HepG2 (cell line): ENCODE data around the gene KIF1B. TPM values are rescaled to one million over a fixed set of nuclear protein-coding genes. Genes with fewer than 3 reads are reported as not detected.

Experiments used
- ARNTL ChIP-seq: sonication (generic); formaldehyde crosslinking; IDR thresholded peaks from 2 replicates; pipeline ENCODE4 v1.4.0; 2020; ENCODE audit warnings: mild to moderate bottlenecking, missing genetic modification reagents
- ATF2 ChIP-seq: sonication (generic); formaldehyde crosslinking; IDR thresholded peaks from 2 replicates; pipeline ENCODE4 v1.4.0; 2020; ENCODE audit warnings: missing genetic modification reagents
- CAMTA2 ChIP-seq: sonication (generic); formaldehyde crosslinking; IDR thresholded peaks from 2 replicates; pipeline ENCODE4 v1.4.0; 2020; ENCODE audit warnings: mild to moderate bottlenecking, missing genetic modification reagents, borderline replicate concordance
- HMGXB4 ChIP-seq, 2 experiments: sonication (generic) in 1 of 2; formaldehyde crosslinking in 1 of 2; IDR thresholded peaks; 2 replicates each; pipeline versions ENCODE4 v1.4.0 to v1.6.1; 2018 to 2020; ENCODE audit warnings: missing genetic modification reagents in 2 of 2, borderline replicate concordance in 1 of 2, low read depth in 1 of 2, mild to moderate bottlenecking in 1 of 2, missing biosample characterization in 1 of 2
- HNF4G ChIP-seq, 2 experiments: sonication (generic) in 1 of 2; formaldehyde crosslinking in 1 of 2; IDR thresholded peaks; 2 replicates each; pipeline versions ENCODE4 v1.4.0 to v1.6.1; 2011 to 2020; ENCODE audit warnings: borderline replicate concordance in 2 of 2, low read depth in 2 of 2, mild to moderate bottlenecking in 2 of 2, low read length in 1 of 2, missing genetic modification reagents in 1 of 2, moderate library complexity in 1 of 2
- NFKBIZ ChIP-seq: IDR thresholded peaks from 2 replicates; pipeline ENCODE4 v1.6.1; 2018; ENCODE audit warnings: missing genetic modification reagents, missing compliant biosample characterization
- POLR2AphosphoS2 ChIP-seq: IDR thresholded peaks from 2 replicates; pipeline ENCODE4 v1.6.1; 2011; ENCODE audit warnings: low read depth, low read length, improper control_type of control experiment
- SALL2 ChIP-seq: sonication (generic); formaldehyde crosslinking; IDR thresholded peaks from 2 replicates; pipeline ENCODE4 v1.8.1; 2023; ENCODE audit warnings: mild to moderate bottlenecking, missing genetic modification reagents, inconsistent platforms
- ZIK1 ChIP-seq: sonication (generic); formaldehyde crosslinking; IDR thresholded peaks from 2 replicates; pipeline ENCODE4 v1.5.0; 2020; ENCODE audit warnings: mild to moderate bottlenecking, low read depth, missing genetic modification reagents, borderline replicate concordance
- ZNF10 ChIP-seq: sonication (generic); formaldehyde crosslinking; IDR thresholded peaks from 2 replicates; pipeline ENCODE4 v1.4.0; 2020; ENCODE audit warnings: mild to moderate bottlenecking, low read depth, missing genetic modification reagents, borderline replicate concordance
- ZNF562 ChIP-seq: sonication (generic); formaldehyde crosslinking; IDR thresholded peaks from 2 replicates; pipeline ENCODE4 v1.8.0; 2022; ENCODE audit warnings: missing genetic modification reagents, borderline replicate concordance
- ZNF891 ChIP-seq: sonication (generic); formaldehyde crosslinking; IDR thresholded peaks from 2 replicates; pipeline ENCODE4 v1.5.0; 2020; ENCODE audit warnings: mild to moderate bottlenecking, missing genetic modification reagents
- polyA plus RNA-seq, 8 experiments: library from polyadenylated mRNA; depleted of rRNA in 3 of 8; stranded (reverse) in 7 of 8; unstranded in 1 of 8; fragments of >200 nt; fragmentation: Illumina TruSeq in 4 of 8; extraction: Trizol in 4 of 8; gene quantifications; 2 replicates each; pipeline versions ENCODE4 v1.2.1 to v1.2.3, GENCODE V29; 2011 to 2016; ENCODE audit warnings: low read depth in 4 of 8, missing spikeins in 1 of 8, mixed read lengths in 1 of 8; ENCODE audit not compliant: insufficient read depth in 1 of 8
- total RNA-seq, 5 experiments: library from RNA; depleted of rRNA; stranded (reverse); fragments of >200 nt; fragmentation: Illumina TruSeq; extraction: Trizol; gene quantifications; 2 replicates each; pipeline ENCODE4 v1.2.3, GENCODE V29; 2016; ENCODE audit warnings: low read depth in 1 of 5
- TF ChIP-seq, protein P1 (sequence below): sonication (generic); formaldehyde crosslinking; IDR thresholded peaks from 2 replicates; pipeline ENCODE4 v1.4.0; 2020; ENCODE audit warnings: mild to moderate bottlenecking, missing genetic modification reagents
- TF ChIP-seq, protein P2 (sequence below): sonication (generic); formaldehyde crosslinking; IDR thresholded peaks from 2 replicates; pipeline ENCODE4 v1.5.0; 2020; ENCODE audit warnings: missing genetic modification reagents

The KIF1B gene
- total and polyA plus RNA-seq, 2 of the 13 experiments (the other 11 are each of a cell fraction or from before 2014, with no cell fraction given) = 26.7 to 32.5 TPM

- no peak; the same call in 1 of the 2 replicates for TF ChIP-seq ATF2 (CRISPR knock-in tag)
- TF ChIP-seq HNF4G (IDR thresholded peaks at IDR 0.05; ENCODE audit: borderline replicate concordance, low read depth, low read length) = no peak
- no peak for TF ChIP-seq HNF4G (CRISPR knock-in tag; IDR thresholded peaks at IDR 0.05; ENCODE audit: borderline replicate concordance, low read depth)
- peak; percentile 91 for TF ChIP-seq SALL2 (CRISPR knock-in tag)
- TF ChIP-seq ZNF562 (CRISPR knock-in tag) = no peak
- TF ChIP-seq, protein P1, sequence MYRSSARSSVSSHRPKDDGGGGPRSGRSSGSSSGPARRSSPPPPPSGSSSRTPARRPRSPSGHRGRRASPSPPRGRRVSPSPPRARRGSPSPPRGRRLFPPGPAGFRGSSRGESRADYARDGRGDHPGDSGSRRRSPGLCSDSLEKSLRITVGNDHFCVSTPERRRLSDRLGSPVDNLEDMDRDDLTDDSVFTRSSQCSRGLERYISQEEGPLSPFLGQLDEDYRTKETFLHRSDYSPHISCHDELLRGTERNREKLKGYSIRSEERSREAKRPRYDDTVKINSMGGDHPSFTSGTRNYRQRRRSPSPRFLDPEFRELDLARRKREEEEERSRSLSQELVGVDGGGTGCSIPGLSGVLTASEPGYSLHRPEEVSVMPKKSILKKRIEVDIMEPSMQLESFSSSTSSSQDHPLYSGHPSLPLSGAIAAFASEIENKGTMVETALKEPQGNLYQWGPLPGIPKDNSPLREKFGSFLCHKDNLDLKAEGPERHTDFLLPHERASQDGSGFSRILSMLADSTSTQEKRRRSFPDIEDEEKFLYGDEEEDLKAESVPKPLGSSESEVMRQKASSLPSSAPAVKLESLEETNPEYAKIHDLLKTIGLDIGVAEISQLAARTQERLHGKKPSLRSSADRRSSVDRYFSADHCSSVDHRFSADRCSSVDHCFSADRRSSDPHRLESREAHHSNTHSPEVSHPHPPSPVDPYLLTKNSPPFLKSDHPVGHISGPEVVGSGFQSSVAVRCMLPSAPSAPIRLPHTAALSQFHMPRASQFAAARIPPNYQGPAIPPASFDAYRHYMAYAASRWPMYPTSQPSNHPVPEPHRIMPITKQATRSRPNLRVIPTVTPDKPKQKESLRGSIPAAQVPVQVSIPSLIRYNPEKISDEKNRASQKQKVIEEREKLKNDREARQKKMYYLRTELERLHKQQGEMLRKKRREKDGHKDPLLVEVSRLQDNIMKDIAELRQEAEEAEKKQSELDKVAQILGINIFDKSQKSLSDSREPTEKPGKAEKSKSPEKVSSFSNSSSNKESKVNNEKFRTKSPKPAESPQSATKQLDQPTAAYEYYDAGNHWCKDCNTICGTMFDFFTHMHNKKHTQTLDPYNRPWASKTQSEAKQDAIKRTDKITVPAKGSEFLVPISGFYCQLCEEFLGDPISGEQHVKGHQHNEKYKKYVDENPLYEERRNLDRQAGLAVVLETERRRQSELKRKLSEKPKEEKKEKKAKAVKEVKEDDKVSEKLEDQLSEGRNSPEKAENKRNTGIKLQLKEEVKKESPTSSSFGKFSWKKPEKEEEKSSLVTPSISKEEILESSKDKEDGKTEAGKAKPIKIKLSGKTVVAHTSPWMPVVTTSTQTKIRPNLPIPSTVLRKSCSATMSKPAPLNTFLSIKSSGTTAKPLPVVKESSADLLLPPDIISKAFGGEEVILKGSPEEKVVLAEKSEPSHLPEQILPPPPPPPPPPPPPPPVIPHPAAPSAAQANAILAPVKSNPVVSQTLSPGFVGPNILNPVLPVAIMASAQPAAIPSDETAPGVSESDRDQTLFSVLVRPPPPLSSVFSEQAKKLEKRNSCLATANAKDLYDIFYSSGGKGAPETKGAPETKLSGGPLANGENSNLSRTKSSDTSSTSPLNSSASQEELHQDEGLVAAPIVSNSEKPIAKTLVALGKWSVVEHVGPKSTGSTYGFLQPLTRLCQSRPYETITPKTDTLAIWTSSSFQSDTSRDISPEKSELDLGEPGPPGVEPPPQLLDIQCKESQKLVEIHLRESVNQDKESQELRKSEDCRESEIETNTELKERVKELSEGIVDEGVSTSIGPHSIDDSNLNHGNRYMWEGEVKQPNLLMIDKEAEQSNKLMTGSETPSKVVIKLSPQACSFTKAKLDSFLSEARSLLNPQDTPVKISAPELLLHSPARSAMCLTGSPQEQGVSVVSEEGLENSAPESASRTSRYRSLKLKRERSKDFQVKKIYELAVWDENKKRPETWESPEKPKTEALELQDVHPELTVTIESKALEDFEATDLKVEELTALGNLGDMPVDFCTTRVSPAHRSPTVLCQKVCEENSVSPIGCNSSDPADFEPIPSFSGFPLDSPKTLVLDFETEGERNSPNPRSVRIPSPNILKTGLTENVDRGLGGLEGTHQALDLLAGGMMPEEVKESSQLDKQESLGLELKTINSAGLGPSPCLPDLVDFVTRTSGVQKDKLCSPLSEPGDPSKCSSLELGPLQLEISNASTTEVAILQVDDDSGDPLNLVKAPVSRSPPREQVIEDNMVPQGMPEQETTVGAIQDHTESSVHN = no peak
- peak; percentile 15; the same call in 1 of the 2 replicates for TF ChIP-seq CAMTA2
- TF ChIP-seq HMGXB4 (CRISPR knock-in tag; IDR thresholded peaks at IDR 0.05; ENCODE audit: borderline replicate concordance in 1 of 2, low read depth in 1 of 2) = peak; percentile 91 to 96
- TF ChIP-seq NFKBIZ (CRISPR knock-in tag) = peak; percentile 26; the same call in 1 of the 2 replicates
- no peak for TF ChIP-seq ZIK1
- TF ChIP-seq, protein P2, sequence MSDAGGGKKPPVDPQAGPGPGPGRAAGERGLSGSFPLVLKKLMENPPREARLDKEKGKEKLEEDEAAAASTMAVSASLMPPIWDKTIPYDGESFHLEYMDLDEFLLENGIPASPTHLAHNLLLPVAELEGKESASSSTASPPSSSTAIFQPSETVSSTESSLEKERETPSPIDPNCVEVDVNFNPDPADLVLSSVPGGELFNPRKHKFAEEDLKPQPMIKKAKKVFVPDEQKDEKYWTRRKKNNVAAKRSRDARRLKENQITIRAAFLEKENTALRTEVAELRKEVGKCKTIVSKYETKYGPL (CRISPR knock-in tag) = no peak
- no peak for TF ChIP-seq ARNTL (CRISPR knock-in tag)
- 0 out of 2 replicates have a peak, but pooled peaks have one; percentile 66 for TF ChIP-seq ZNF891 (CRISPR knock-in tag)
- TF ChIP-seq ZNF10 (CRISPR knock-in tag) = no peak
- TF ChIP-seq POLR2AphosphoS2 = no peak
Measured at GRCh38 chr1:10209905-10210810, at the start of gene KIF1B (continued).
